Astrocyte (in vitro differentiated cells and primary cell): ENCODE data around the gene TTC34. TPM values are rescaled to one million over a fixed set of nuclear protein-coding genes. Genes with fewer than 3 reads are reported as not detected.
"Not testable (repeated sequence)": the region's sequence is repeated elsewhere in the genome, so short reads cannot be mapped to it uniquely, and the experiment has no call there.

Experiments used
- DNase-seq: peaks from one replicate; pipeline ENCODE4 v3.0.0-alpha.2; 2010; ENCODE audit warnings: low read depth
- FAIRE-seq: peaks from 2 replicates; lab custom pipeline; 2011; peaks lifted over from hg19 to GRCh38; lab: Jason Lieb, UNC
- H2AFZ ChIP-seq: 2 replicates; pipeline ENCODE4 v1.6.0; 2012; ENCODE audit warnings: low read depth, low read length, inconsistent platforms
- H3K27ac ChIP-seq: 2 replicates; pipeline ENCODE4 v1.5.1; 2011; ENCODE audit warnings: low read depth, low read length, inconsistent platforms
- H3K27me3 ChIP-seq: 2 replicates; pipeline ENCODE4 v1.6.0; 2011; ENCODE audit warnings: low read length, inconsistent platforms; ENCODE audit not compliant: insufficient read depth
- H3K36me3 ChIP-seq: 2 replicates; pipeline ENCODE4 v1.5.1; 2011; ENCODE audit warnings: low read length, inconsistent platforms; ENCODE audit not compliant: insufficient read depth
- H3K4me1 ChIP-seq: 2 replicates; pipeline ENCODE4 v1.5.1; 2011; ENCODE audit warnings: low read length, inconsistent platforms; ENCODE audit not compliant: insufficient read depth
- H3K4me2 ChIP-seq: 2 replicates; pipeline ENCODE4 v1.6.0; 2012; ENCODE audit warnings: low read length, inconsistent platforms
- H3K4me3 ChIP-seq: 2 replicates; pipeline ENCODE4 v1.5.1; 2011; ENCODE audit warnings: low read depth, mild to moderate bottlenecking, low read length, inconsistent platforms; ENCODE audit not compliant: insufficient read depth
- H3K79me2 ChIP-seq: 2 replicates; pipeline ENCODE4 v1.6.0; 2012; ENCODE audit warnings: mild to moderate bottlenecking, low read length, inconsistent platforms; ENCODE audit not compliant: insufficient read depth
- H3K9ac ChIP-seq: 2 replicates; pipeline ENCODE4 v1.6.0; 2012; ENCODE audit warnings: mild to moderate bottlenecking, low read length, inconsistent platforms
- H3K9me3 ChIP-seq: 2 replicates; pipeline ENCODE4 v1.5.1; 2012; ENCODE audit warnings: low read depth, mild to moderate bottlenecking, low read length, inconsistent platforms; ENCODE audit not compliant: insufficient read depth
- H4K20me1 ChIP-seq: 2 replicates; pipeline ENCODE4 v1.6.0; 2012; ENCODE audit warnings: low read length, inconsistent platforms; ENCODE audit not compliant: insufficient read depth
- H3K27ac Mint-ChIP-seq: one replicate; pipeline ENCODE4 v1.8.0; 2021; ENCODE audit warnings: mild to moderate bottlenecking, mixed read lengths; ENCODE audit not compliant: unreplicated experiment
- H3K27me3 Mint-ChIP-seq: one replicate; pipeline ENCODE4 v1.8.0; 2021; ENCODE audit warnings: low read depth, mixed read lengths; ENCODE audit not compliant: unreplicated experiment
- H3K36me3 Mint-ChIP-seq: one replicate; pipeline ENCODE4 v1.8.0; 2021; ENCODE audit warnings: low read depth, mixed read lengths; ENCODE audit not compliant: unreplicated experiment
- H3K4me1 Mint-ChIP-seq: one replicate; pipeline ENCODE4 v1.8.0; 2021; ENCODE audit warnings: low read depth, mixed read lengths; ENCODE audit not compliant: unreplicated experiment
- H3K4me3 Mint-ChIP-seq: one replicate; pipeline ENCODE4 v1.8.0; 2021; ENCODE audit warnings: mild to moderate bottlenecking, moderate library complexity, mixed read lengths; ENCODE audit not compliant: unreplicated experiment
- H3K9me3 Mint-ChIP-seq: one replicate; pipeline ENCODE4 v1.8.0; 2021; ENCODE audit warnings: mild to moderate bottlenecking, mixed read lengths; ENCODE audit not compliant: unreplicated experiment
- EZH2 ChIP-seq: IDR thresholded peaks from 2 replicates; pipeline ENCODE4 v1.6.1; 2012; ENCODE audit warnings: mild to moderate bottlenecking, low read length, inconsistent platforms; ENCODE audit not compliant: insufficient read depth
- total RNA-seq: library from RNA; stranded (reverse); gene quantifications from 2 replicates; pipeline ENCODE4 v1.2.1, GENCODE V29; 2021
- TF ChIP-seq, protein P1 (sequence below): IDR thresholded peaks from 2 replicates; pipeline ENCODE4 v1.5.1; 2011; ENCODE audit warnings: low read depth, mild to moderate bottlenecking, inconsistent platforms, low read length, moderate library complexity; ENCODE audit not compliant: insufficient read depth

The TTC34 gene
- total RNA-seq, 1 donor from 2014 or later, result 0.39 TPM

DNA sequence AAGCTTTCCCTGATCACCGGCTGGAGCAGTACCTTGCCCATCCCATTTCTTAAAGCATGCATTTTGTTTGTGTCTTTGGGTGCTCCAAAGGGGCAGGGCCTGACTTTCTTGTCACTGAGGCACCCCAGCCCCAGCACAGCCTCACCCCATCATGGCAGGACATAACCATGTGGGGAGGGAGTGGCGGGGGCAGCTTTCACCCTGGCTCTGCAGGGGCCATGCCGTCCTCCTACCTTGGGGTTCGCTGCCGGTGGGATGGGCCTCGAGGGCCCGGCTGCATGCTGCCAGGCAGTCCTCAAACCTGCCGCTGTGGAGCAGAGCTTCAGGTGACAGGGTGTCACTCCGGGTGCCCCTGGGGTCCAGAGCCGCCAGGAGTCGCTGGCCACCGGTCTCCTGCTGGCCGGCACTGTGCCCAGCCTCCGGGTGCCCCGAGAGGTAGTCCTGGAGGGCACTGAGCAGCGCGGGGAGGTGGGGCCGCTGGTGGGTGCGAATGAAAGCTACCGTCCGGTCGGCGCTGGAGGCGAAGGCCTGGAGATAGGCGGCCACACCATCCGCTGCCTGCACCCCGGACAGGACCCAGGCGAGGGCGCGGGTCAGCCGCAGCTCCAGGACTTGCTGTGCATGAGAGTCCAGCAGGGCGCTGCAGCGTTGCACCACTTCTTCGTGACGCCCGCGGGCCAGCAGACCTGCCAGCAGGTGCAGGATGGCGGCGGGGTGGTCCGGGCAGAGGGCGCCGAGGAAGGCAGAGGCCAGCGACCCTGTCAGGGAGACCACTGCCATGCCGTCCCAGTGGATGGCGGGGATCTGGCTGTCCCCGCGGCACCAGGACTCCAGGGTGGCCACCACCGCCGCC is 1.5 kb downstream of the TTC34 start:
- H3K4me3 ChIP-seq, result no peak overlapping the region
- H3K27ac ChIP-seq, result no peak overlapping the region
- FAIRE-seq (no peak), DNase-seq (no peak)
- Mint-ChIP-seq H3K4me1 (no peaks in the 10 kb centered on the region), H3K36me3 (peaks cover 2% of the 10 kb centered on the region), H3K4me3 (no peak overlapping the region), H3K27me3 (peaks cover 6% of the 10 kb centered on the region), H3K9me3 (peaks cover 4% of the 10 kb centered on the region), H3K27ac (no peak overlapping the region)
- no peak overlapping the region for H2AFZ ChIP-seq
- no peak for TF ChIP-seq EZH2
- TF ChIP-seq, protein P1, sequence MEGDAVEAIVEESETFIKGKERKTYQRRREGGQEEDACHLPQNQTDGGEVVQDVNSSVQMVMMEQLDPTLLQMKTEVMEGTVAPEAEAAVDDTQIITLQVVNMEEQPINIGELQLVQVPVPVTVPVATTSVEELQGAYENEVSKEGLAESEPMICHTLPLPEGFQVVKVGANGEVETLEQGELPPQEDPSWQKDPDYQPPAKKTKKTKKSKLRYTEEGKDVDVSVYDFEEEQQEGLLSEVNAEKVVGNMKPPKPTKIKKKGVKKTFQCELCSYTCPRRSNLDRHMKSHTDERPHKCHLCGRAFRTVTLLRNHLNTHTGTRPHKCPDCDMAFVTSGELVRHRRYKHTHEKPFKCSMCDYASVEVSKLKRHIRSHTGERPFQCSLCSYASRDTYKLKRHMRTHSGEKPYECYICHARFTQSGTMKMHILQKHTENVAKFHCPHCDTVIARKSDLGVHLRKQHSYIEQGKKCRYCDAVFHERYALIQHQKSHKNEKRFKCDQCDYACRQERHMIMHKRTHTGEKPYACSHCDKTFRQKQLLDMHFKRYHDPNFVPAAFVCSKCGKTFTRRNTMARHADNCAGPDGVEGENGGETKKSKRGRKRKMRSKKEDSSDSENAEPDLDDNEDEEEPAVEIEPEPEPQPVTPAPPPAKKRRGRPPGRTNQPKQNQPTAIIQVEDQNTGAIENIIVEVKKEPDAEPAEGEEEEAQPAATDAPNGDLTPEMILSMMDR, result no peak
- no peak overlapping the region for H3K9ac ChIP-seq
- H3K4me1 ChIP-seq, result no peaks in the 10 kb centered on the region
- H3K9me3 ChIP-seq, result no peaks in the 10 kb centered on the region
- no peak overlapping the region for H3K4me2 ChIP-seq
- H4K20me1 ChIP-seq, result no peaks in the 10 kb centered on the region
- H3K27me3 ChIP-seq, result no peaks in the 10 kb centered on the region
- H3K36me3 ChIP-seq, result no peaks in the 10 kb centered on the region
- H3K79me2 ChIP-seq, result no peaks in the 10 kb centered on the region

DNA sequence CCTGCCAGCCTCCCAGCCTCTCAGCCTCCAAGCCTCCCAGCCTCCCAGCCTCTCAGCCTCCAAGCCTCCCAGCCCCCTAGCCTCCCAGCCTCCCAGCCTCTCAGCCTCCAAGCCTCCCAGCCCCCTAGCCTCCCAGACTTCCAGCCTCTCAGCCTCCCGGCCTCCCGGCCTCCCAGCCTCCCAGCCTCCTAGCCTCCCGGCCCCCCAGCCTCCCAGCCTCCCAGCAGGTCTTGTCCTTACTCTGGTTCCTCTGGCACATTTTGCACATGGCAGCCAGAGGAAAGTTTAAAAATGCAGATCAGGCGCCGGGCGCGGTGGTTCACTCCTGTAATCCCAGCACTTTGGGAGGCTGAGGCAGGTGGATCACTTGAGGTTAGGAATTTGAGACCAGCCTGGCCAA is 2.5 kb downstream of the TTC34 start:
- not testable (repeated sequence) for H3K79me2 ChIP-seq, H3K36me3 ChIP-seq, H3K4me1 ChIP-seq, DNase-seq, H3K4me3 Mint-ChIP-seq, H4K20me1 ChIP-seq, H2AFZ ChIP-seq, H3K27ac Mint-ChIP-seq, H3K9ac ChIP-seq, H3K36me3 Mint-ChIP-seq, H3K27me3 Mint-ChIP-seq, H3K4me3 ChIP-seq, H3K27ac ChIP-seq, FAIRE-seq, H3K27me3 ChIP-seq, H3K9me3 Mint-ChIP-seq, H3K4me2 ChIP-seq, H3K9me3 ChIP-seq, H3K4me1 Mint-ChIP-seq

DNA sequence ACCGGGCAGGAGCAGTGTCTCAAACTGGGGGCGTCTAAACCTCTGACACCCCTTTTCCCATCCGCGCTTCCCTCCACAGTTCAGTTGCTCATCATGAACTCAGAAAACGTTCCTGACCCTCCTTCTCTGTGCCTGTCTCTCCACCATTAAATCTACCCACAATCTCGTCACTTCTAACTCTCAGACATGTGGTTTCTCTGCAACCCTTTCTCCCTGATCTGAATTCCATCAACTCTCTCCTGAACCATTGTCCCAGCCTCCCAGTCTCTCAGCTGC is 3.8 kb downstream of the TTC34 start:
- no peak overlapping the region for H3K4me3 ChIP-seq
- peaks cover 6% of the 10 kb centered on the region for H3K27me3 Mint-ChIP-seq
- FAIRE-seq (no peak), DNase-seq (no peak)
- no peaks in the 10 kb centered on the region for H3K4me1 Mint-ChIP-seq
- H3K27ac ChIP-seq, result no peak overlapping the region
- TF ChIP-seq, protein P1, result no peak
- no peak for TF ChIP-seq EZH2
- no peak overlapping the region for H3K4me3 Mint-ChIP-seq
- H3K36me3 ChIP-seq, result no peaks in the 10 kb centered on the region
- no peak overlapping the region for H3K9ac ChIP-seq
- no peaks in the 10 kb centered on the region for H3K27me3 ChIP-seq
- H2AFZ ChIP-seq, result no peak overlapping the region
- H3K4me2 ChIP-seq, result no peak overlapping the region
- no peak overlapping the region for H3K27ac Mint-ChIP-seq
- peaks cover 4% of the 10 kb centered on the region for H3K9me3 Mint-ChIP-seq
- H4K20me1 ChIP-seq, result no peaks in the 10 kb centered on the region
- no peaks in the 10 kb centered on the region for H3K4me1 ChIP-seq
- peaks cover under 1% of the 10 kb centered on the region for H3K9me3 ChIP-seq
- H3K36me3 Mint-ChIP-seq, result peaks cover 2% of the 10 kb centered on the region
- H3K79me2 ChIP-seq, result no peaks in the 10 kb centered on the region
